Stimulated activated CD4-positive, alpha-beta T cell treated with anti-CD3 and anti-CD28 coated beads, Interleukin-12 subunit alpha, Interleukin-12 subunit beta, amount 100 ng/mL, for 24 hours (primary cell): ENCODE measurements around the gene PDCD1LG2.

Experiments
- DNase-seq, 2 experiments: peaks; one replicate each; pipeline ENCODE4 v3.0.0-alpha.2; 2020; ENCODE audit warnings: low read depth in 2 of 2

Gene PDCD1LG2

DNA sequence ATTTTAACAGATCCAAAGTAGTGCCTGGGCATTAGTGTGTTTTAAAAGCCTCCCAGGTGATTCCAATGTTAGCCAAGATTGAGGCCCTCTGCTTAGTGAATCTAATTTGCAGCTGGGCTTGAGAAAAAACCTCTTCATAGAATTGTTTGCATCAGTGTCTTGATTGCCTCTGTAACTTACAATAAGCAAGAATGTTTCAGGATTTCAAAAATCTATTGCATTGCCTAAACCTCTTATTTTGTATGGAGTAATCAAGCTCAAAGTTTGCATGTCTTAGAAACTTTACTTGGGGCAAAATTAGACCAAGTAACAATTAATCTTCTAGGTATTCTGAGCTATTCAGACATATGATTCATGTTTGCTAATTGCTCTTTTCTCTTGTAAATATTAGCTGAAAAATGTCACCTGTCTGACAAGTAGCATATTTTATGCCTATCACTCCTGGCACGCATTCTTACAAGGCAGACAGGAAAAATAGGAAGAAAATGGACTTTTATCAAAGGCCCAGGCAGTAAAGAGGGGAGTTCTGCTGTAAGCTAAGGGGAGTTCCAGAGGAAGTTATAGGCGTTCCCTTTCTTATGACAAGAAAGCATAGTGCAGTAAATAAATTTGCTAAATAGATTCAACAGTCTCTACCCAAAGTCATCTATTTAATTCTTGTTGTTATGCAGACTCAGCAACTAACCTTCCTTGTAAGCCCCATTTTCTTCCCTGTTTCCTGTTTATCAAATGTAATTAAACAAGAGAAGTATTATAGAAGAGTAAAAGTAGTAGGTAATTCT lies 21.0 kb downstream of the PDCD1LG2 start:
- no peak for DNase-seq

DNA sequence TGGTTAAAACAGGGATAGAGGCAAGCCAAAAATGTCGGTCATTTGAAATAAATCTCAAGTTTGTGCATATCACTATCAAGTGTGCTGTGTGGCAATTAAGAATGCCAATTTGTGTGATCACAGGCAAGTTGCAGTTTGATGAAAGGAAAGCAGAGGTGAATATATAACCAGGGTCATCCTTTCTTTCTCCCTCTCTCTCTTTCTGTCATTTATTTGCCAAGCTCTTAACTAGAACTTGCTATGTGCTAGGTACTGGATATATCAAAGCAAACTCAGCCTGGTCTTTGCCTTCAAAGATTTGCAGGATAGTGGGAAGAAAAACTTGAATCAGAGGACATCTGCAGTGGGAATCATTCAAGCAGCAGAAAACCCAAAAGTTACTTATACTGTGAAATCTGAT lies 22.0 kb downstream of the PDCD1LG2 start:
- DNase-seq: no peak

DNA sequence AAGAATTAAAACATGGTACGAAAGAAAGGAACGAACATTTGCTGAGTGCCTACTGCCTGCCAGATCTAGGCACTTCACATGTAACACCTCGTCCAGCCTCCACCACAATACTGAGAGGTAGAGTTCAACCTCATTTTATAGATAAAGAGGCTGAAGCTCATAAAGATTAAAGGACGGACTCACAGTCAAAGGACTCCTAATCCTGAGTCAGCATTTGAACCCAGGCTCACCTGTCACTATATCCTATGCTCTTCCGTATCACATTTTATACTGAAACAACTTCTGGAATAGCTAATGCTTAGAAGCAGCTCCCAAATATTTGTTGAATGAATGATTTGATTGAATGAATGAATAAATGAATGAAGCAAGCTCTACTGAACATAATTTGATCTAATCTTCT lies 22.5 kb downstream of the PDCD1LG2 start:
- DNase-seq: no peak

DNA sequence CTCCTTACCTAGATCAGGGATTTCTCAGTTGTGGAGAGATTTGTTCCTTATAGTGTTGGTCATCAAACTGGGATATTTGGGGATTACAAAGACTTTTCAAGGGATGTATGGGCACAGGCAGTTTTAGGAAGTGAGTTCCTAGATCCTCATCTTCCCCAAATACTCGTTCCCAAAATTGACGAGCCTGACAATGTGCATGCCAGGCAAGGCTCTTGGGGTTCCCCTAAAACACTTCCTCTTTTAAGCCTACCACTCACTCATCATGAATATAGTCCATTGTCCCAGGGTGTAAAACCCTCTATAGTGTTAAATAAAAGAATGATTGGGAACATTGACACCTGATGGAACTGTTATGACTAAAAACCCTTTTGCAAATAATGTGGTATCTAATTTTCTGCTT lies 26.4 kb downstream of the PDCD1LG2 start:
- no peak for DNase-seq

DNA sequence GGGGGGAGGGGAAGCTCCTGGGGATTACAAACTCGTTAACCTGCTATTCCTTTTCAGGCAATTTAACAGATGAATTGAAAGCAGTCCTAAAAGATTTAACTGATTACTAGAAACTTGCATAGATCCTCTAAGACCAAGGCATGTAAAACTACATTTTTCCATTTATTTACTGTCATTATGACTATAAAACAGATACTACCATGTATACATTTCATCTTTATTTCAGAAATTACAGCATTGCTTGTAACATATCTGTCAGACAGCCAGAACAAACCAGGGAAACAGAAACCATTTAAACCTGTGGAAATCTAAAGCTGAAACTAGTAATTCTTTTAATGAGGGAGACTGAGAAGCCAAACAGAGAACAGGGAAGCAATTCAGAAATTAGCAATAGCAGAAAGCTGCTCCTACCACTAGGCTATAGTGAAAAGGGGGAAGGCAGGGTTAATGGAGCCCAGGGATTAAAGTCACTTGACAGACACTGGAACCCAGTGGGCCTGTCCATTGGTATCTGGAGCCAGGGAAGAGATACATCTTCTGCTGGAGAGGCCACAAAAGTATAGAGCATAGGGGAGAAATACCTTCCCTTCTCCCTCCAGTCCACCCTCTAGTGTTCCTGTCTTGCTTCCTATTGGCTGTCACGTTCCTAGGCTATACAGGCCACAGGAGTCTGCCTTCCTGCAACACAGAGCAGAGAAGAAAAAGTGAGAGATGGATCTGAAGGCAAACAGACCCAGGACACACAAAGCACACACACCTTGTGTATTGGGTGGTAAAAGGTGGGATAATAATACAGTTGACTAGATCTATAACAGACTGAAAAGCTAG lies 33.8 kb downstream of the PDCD1LG2 start:
- no peak for DNase-seq

DNA sequence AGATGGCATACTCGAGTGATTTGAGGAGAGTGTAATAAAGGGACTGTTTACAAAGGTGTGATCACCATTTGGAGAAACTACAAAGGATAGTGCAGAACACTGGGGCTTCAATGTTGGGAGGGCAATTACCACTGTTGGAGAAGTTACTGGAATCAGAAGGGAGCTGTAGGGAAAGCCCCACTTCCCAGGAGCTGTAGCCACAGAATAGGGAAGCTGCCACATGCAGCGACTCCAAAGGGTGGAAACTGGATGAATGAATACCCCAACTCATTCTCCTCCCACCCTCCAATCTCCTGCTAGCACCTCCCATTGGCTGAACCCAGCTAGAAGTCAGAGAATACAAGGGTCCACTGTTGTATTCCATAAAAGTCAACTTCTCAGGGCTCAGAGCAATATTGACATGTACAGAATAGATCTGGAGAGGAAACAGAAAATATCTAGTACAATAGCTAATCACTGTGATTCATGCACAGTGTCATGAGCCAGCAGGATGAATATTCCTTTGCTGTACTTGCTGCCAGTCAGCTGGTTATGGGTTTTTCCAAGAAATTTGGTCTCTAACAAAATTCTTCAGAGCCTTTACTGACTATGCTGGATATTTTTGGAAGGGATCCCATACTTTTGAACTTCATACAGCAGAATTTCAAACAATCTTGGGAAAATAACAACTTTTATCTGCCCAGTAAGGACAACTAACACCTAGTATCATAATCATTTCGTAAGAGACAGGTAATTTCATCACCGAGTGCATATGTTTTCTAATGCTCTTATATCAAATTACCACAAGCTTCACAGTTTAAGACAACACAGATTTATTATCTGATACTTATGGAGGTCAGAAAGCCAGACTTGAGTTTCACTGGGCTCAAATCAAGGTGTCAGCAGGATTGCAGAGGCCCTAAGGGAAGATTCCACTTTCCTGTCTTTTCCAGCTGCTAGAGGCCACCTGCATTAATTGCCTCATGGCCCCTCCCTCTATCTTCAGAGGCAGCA lies 39.6 kb downstream of the PDCD1LG2 start:
- no peak for DNase-seq

DNA sequence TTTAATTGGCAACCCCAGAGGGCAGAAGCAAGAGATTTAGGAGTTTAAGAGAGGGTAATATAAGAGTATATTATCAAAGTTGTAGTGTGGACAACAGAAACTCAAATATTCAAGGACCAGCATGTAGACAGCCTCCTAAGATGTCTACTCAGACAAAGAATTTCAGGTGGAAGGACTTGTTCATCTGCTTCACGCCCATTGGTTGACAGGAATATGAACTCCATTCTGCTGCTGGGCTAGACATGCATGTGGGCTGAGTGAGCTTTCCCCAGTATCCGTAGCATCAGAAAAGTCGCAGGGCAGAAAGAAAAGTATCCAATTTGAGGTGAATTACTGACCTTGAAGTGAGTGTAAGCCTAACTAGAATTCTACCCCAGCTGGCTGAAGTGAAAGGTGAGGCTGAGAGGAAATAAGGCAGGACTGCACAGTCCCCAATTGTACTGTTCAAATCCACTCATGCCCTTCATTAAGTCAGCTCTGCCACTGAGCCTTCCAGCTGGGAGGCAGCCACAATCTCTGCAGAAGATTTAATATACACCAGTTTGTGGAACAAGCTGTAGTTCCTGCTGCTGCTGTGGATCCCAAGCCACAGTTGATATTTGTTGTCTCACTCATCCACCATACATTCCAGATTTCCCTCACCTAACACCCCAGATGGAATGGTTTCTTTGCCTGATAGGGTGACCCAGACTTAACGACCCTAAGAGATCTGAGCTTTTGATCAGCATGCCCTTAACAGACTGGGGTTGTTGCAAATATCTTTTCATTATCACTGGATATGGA lies 41.2 kb downstream of the PDCD1LG2 start:
- DNase-seq: no peak

DNA sequence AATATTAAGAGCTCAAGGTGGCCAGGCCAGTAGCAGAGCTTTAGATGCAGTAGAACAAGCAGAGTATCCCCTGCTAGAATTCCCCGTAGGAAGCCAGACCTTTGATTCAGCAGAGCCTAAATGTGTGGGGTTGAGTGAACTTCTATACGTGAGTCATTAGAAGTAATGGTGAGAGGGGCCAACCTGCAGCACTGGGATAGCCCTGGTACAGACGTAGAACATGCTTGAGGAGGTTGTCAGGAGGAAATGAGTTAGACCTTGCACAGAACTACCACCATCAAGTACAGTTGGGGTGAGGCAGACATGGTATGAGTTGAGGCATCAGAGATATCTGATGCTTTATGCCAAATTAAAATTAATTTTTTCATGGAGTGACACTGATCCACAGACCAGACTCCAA lies 42.0 kb downstream of the PDCD1LG2 start:
- DNase-seq: no peak

DNA sequence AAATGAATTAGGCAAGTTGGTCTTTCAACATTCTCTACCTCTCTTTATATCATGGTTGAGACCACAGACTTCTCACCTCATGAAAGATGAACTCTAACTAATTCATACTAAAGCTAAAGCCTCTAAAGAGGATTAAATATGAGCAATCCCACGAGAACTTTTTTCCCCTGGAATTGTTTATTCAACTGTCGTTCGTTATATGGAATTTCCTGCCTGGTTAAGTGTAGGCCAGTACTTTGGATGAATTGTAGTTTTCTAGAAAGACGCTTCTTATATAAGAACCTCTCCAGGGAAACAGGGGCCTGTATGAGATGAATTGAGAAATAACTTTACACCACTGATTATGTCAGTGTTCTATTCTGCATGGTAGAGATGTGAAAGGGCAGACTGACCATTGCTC lies 42.9 kb downstream of the PDCD1LG2 start:
- DNase-seq: no peak

DNA sequence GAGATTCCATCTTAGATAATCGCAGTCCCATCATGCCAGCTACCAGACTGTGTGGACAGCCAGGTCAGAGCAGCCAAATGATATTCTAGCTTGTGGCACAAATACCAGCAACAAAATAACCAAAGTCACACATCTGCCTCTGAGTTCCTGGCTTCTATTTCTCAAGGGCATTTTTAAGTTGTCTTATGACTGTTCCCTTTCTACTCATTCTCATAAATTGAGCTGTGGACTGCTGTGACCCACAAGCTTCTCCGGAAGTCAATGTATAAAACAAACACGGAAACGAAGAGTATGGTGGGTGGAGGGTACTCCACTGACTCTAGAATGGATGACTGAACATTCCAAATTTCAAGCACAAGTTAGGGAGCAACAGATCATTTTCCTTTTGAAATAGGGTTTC lies 43.9 kb downstream of the PDCD1LG2 start:
- DNase-seq: no peak

DNA sequence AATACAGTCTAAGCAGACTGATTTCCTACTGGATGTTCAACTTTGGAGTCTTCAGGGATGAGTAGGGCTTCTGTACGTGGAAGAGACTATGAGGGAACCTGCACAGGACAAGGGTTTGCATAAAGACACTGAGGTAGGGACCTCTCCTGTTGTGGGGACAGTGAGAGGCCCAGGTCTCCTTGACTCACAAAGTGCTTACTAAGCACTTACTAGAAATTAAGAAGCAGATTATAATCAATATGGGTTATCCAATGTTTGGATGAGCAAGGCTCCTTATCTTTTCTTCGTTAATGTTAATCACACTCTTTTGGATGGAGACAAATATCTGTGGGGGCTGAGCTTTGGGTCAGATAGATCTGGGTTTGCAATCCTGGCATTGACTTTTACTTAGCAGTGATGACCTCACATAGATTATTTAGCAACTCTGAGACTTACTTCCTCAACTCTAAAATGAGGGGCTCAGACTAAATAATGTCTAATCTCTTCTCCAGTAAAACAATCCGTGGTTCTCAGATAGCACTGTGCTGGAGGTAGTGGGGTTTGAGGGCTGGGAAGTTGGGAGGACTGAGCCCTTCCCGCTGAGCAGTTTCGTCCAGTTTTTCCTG lies 45.9 kb downstream of the PDCD1LG2 start:
- DNase-seq: no peak

DNA sequence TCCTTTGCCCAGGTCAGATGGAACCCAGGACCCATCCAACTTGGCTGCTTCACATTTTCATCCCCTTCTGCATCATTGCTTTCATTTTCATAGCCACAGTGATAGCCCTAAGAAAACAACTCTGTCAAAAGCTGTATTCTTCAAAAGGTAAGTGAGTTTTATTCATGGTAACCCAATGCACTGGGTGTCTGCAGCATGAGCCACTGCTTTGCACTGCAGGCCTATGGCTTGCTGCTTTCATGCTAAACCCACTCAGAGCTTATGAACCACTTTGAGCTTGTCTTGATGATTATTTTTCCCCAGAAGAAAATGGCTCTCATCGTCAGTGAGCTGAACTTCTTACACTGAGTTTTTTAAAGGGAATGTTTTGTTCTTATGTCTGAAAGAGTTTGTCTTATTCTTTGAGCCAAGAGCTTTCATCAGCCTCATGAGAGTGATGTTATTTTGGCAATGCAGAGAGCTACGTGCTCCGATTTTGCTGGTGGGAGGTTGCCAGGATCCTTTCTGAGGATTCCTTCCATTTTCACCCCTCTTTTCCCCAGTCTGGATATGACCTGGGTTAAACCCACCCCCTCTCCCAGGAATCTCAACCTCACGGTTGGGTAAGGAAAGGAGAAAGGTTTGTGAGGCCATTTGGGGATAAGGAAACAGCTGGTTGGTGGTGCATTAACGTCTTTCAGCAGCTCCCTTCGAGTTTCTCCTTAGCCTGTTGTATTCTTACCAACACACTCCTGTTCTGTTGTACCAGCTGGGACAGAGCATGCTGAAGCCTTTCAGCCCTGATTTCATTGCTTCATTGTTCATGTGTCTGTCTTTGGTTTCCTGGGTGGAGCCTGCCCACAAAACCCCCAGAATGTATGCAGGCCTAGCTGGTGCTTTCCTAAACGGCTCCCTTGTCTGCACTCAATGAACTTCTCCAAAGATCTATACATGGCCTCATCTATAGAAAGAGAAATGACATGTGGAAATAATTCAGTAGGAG lies 47.6 kb downstream of the PDCD1LG2 start:
- DNase-seq: no peak

DNA sequence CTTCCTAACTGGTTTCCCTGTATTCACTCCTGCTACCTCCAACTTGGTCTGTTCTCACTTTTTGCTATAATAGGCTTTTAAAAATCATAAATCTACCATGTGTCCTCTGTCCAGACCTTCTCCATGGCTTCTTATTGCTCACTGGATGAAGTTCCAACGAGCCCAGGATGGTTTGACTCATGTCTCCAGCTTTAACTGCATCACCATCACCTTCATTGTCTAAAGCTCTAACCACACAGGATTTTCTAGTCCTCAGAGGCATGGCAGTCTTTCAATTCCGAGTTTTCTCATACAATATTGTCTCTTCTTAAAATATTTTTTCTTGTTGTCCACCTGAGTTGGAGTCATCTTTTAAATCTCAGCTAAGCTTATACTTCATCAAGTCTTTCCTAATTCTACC lies 49.3 kb downstream of the PDCD1LG2 start:
- no peak for DNase-seq

DNA sequence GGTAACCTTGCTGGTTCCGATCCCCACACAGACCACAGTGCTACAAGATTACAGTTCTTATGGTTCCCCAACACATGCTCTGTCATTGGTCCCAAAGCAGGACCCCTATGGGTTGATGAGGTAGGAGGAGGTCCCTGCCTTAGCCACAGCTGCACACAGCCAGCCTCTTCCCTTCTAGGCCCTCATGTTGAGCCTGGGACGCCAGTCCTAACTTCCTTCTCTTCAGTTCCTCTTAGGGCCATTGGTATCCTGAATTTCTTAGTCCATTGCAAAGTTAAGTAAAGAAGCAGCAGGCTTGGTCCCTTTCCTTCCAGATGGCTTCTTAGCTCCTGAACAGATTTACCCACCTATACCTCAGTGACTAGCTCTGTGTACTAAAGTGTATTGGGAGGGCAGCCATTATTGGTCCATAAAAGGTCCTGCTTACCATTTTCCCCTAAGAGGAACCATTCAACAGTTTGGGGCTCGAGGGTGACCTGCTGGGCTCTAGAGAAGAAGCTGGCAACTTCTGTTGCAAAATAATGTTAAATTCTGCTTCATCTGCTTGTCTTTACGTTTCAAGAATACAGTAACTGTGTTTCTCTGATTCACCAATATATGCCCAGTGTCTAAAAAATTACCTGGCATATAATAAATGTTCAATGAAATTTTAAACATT lies 50.2 kb downstream of the PDCD1LG2 start:
- DNase-seq: no peak

DNA sequence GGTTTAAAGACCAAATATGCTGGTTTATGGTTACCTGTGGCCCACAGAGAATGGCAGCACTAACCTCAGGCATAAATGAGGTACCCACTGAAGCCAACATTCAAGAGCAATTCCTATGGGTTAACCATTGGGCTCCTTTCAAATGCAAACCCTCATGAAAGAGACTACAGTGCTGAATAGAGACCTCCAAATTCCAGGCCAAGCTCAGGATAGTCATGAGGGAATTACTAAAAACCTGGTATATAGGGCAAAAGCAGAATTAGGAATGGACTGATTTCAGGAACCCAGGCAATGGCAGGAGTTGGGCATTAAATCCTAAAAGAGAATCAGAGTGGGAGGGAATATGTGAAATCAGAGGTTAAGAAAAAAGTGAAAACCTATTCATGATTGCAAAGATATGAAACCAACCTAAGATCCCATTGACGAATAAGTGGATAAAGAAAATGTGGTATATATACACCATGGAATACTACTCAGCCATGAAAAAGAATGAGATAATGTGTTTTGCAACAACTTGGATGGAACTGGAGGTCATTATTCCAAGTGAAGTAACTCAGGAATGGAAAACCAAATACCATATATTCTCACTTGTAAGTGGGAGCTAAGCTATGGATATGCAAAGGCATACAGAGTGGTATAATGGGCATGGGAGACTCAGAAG lies 51.6 kb downstream of the PDCD1LG2 start:
- no peak for DNase-seq

DNA sequence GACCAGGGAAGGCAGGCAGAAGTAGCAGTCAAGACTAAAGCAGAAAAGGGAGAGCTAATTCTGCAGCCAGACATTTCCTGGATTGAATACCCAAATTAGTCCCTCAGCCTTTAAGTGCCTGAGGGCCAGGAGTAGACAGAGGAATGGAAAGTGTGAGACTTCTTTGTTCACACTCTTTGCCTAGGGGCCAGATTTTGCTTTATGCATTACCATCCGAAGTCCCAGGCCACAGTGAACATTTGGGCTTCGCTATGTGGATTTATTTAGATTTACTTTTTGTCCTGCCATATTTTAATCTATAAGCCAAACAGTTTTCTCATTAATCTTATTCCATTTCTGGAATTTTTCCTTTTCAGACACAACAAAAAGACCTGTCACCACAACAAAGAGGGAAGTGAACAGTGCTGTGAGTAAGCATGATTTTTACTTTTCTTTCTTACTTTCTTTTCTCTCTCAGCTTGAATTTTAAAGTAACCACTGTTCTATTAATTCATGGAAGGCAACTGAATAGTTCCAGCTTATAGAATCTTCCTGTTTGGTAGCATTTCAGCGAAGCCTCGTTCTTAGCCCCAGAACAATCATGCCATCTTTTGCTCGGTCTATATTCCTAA lies 52.6 kb downstream of the PDCD1LG2 start:
- no peak for DNase-seq

DNA sequence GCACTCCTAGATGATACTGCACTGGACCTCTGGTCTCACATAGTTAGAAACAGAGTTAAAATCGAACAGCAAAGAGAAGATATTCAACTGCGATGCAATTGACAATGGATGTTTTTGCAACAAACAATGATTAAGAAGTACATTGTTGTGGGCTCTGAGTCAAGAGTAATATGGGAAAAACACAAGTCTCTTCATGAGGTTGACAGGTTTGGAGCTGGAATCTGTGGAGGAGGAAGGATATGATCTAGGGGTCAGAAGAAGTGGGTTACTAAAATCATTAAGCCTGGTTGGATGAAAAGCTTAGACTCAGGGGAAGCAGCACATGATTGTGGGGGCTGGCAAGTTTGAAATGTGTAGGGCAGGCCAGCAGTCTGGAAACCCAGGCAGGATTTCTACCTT lies 53.1 kb downstream of the PDCD1LG2 start:
- no peak for DNase-seq

DNA sequence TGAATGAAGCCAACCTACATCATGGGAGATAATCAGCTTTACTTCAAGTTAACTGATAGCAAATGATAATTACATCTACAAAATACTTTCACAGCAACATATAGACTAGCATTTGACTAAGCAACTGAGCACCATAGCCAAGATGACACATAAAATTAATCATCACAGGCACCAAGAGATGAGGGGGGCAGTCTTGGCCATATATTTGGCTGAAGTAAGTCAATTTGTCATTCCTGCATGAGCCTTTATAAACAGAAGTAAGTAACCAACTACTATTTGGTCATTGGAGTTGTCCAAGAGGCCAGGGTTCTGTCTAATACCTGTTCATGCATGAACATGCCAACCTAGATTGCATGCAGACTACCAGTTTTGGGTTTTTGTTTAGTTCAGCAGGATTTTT lies 53.6 kb downstream of the PDCD1LG2 start:
- DNase-seq: no peak
